Frontal cortex (tissue), 4 donors: Measurements from ENCODE around the gene TWIST2. TPM values are rescaled to one million over a fixed set of nuclear protein-coding genes. Genes with fewer than 3 reads are reported as not detected.

Experiments
- DNase-seq, 2 donors: peaks; one replicate each; pipeline ENCODE4 v3.0.0; 2012; ENCODE audit warnings: low spot score in 2 of 2
- FAIRE-seq: peaks from 2 replicates; lab custom pipeline; 2012; peaks lifted over from hg19 to GRCh38; lab: Jason Lieb, UNC
- total RNA-seq: library from RNA; depleted of rRNA; stranded (reverse); fragments of >200 nt; gene quantifications from one replicate; pipeline ENCODE4 v1.2.3, GENCODE V29; 2014
- donor health status: control.
- donor health status: control.
- donor health status: control.

TWIST2 gene
- total RNA-seq, 1 donor from 2014 or later = not detected

- DNase-seq (no peak), FAIRE-seq (no peak)
Observed at GRCh38 chr2:238912228-238912915, 64.5 kb downstream of the TWIST2 start.

- FAIRE-seq (no peak), DNase-seq (no peak)
Observed at GRCh38 chr2:238912916-238913875, 65.3 kb downstream of the TWIST2 start.

GRCh38 chr2:238913931-238914647, 66.2 kb downstream of the TWIST2 start:
- DNase-seq = no peak
- FAIRE-seq = no peak

- FAIRE-seq = no peak
- no peak for DNase-seq
Observed at GRCh38 chr2:238914648-238915015, 66.7 kb downstream of the TWIST2 start.

- FAIRE-seq (no peak), DNase-seq (no peak)
Observed at GRCh38 chr2:238915196-238915595, 67.3 kb downstream of the TWIST2 start.

GRCh38 chr2:238915596-238915995, 67.7 kb downstream of the TWIST2 start:
- DNase-seq (no peak), FAIRE-seq (no peak)

- FAIRE-seq (no peak), DNase-seq (no peak)
Observed at GRCh38 chr2:238916176-238916874, 68.4 kb downstream of the TWIST2 start.

- DNase-seq (no peak), FAIRE-seq (no peak)
Observed at GRCh38 chr2:238916875-238917590, 69.1 kb downstream of the TWIST2 start.

- no peak for DNase-seq
Observed at GRCh38 chr2:238919307-238919706, 71.4 kb downstream of the TWIST2 start.

GRCh38 chr2:238920053-238920452, 72.2 kb downstream of the TWIST2 start:
- no peak for DNase-seq
- no peak for FAIRE-seq

More at GRCh38 chr2:238919307-238919706, 71.4 kb downstream of the TWIST2 start:
- FAIRE-seq = no peak

GRCh38 chr2:238920601-238921001, 72.7 kb downstream of the TWIST2 start:
- DNase-seq (no peak), FAIRE-seq (no peak)

GRCh38 chr2:238921259-238921658, 73.4 kb downstream of the TWIST2 start:
- DNase-seq = no peak
- no peak for FAIRE-seq

- no peak for FAIRE-seq
Observed at GRCh38 chr2:238921681-238922319, 73.9 kb downstream of the TWIST2 start.

GRCh38 chr2:238922435-238922834, 74.5 kb downstream of the TWIST2 start:
- FAIRE-seq (no peak), DNase-seq (no peak)

More at GRCh38 chr2:238921681-238922319, 73.9 kb downstream of the TWIST2 start:
- no peak for DNase-seq

- FAIRE-seq (no peak), DNase-seq (no peak)
Observed at GRCh38 chr2:238924032-238924431, 76.1 kb downstream of the TWIST2 start.

GRCh38 chr2:238924796-238925195, 76.9 kb downstream of the TWIST2 start:
- FAIRE-seq (no peak), DNase-seq (no peak)

- no peak for FAIRE-seq
- DNase-seq = no peak
Observed at GRCh38 chr2:238925281-238925680, 77.4 kb downstream of the TWIST2 start.

GRCh38 chr2:238925816-238926521, 78.1 kb downstream of the TWIST2 start:
- DNase-seq = no peak

More at GRCh38 chr2:238925816-238926521, 78.1 kb downstream of the TWIST2 start:
- no peak for FAIRE-seq
